K562 (cell line): ENCODE measurements around the gene CCL19. TPM values are rescaled to one million over a fixed set of nuclear protein-coding genes. Genes with fewer than 3 reads are reported as not detected.

Experiments
- ATAC-seq: fragments of 200-7000 bp; cut with Tn5 transposase; 3 replicates; pipeline ENCODE4 v1.9.1; 2020; ENCODE audit warnings: moderate library complexity
- BruUV-seq: library from RNA; stranded (reverse); fragments of 400-500 nt; replicated peaks from 2 replicates; lab custom pipeline; 2021; lab: Mats Ljungman, UMichigan
- CTCF ChIA-PET: fragments of 300-600 bp; formaldehyde crosslinking; extraction: SDS; loops from one replicate; lab custom pipeline; 2021; ENCODE audit warnings: low intra/inter-chr PET ratio; lab: Yijun Ruan, JAX
- POLR2A ChIA-PET: fragments of 300-600, 350-650 bp; sonication (Branson Sonifier 250); formaldehyde crosslinking; extraction: SDS; loops from one replicate; lab custom pipeline; 2021; ENCODE audit warnings: antibody characterized with exemption, inconsistent platforms; lab: Yijun Ruan, JAX
- DNase-seq, 4 experiments: peaks; one replicate each; pipeline versions ENCODE4 v3.0.0 to v3.0.0-alpha.2; 2011 to 2018; ENCODE audit warnings: low spot score in 3 of 4, mixed read lengths in 3 of 4; ENCODE audit errors: extremely low read depth in 1 of 4
- FAIRE-seq: peaks from 2 replicates; lab custom pipeline; 2011; peaks lifted over from hg19 to GRCh38; lab: Jason Lieb, UNC
- H2AFZ ChIP-seq: 2 replicates; pipeline ENCODE4 v1.6.0; 2011; ENCODE audit warnings: low read depth, low read length, control low read depth, inconsistent platforms
- H3K27ac ChIP-seq: fragments of 200-600 bp; 3 replicates; pipeline ENCODE4 v1.8.0; 2011; ENCODE audit warnings: low read depth, mild to moderate bottlenecking, control low read depth, inconsistent platforms, low read length, moderate library complexity, mixed read lengths; ENCODE audit errors: extremely low read depth
- H3K27me3 ChIP-seq, 2 experiments: fragments of 300-600 bp in 1 of 2; 2 replicates in 1 of 2; 3 replicates in 1 of 2; pipeline versions ENCODE4 v1.6.0 to v1.8.0; 2011; ENCODE audit warnings: inconsistent platforms in 2 of 2, low read length in 2 of 2, mild to moderate bottlenecking in 1 of 2, mixed read lengths in 1 of 2, moderate library complexity in 1 of 2; ENCODE audit not compliant: control insufficient read depth in 2 of 2, insufficient read depth in 2 of 2
- H3K36me3 ChIP-seq: fragments of 300-600 bp; 3 replicates; pipeline ENCODE4 v1.8.0; 2011; ENCODE audit warnings: mild to moderate bottlenecking, low read length, inconsistent platforms; ENCODE audit not compliant: control insufficient read depth, insufficient read depth
- H3K4me1 ChIP-seq, 2 experiments: fragments of 200-600 bp in 1 of 2; replicated peaks in 1 of 2; 2 replicates in 1 of 2; 3 replicates in 1 of 2; pipeline versions ENCODE4 v1.5.1 to v1.8.0; 2011; ENCODE audit warnings: inconsistent platforms in 2 of 2, low read length in 2 of 2, mild to moderate bottlenecking in 1 of 2, mixed read lengths in 1 of 2, moderate library complexity in 1 of 2; ENCODE audit not compliant: control insufficient read depth in 2 of 2, insufficient read depth in 2 of 2
- H3K4me2 ChIP-seq: 2 replicates; pipeline ENCODE4 v1.6.1; 2011; ENCODE audit warnings: low read length, control low read depth, inconsistent platforms, mixed read lengths; ENCODE audit not compliant: insufficient read depth
- H3K4me3 ChIP-seq: fragments of 200-600 bp; sonication (generic), shearing (Covaris generic); 2 replicates; pipeline ENCODE4 v1.5.1; 2016; ENCODE audit warnings: control low read depth, inconsistent platforms
- H3K79me2 ChIP-seq: fragments of 200-600 bp; 3 replicates; pipeline ENCODE4 v1.8.0; 2011; ENCODE audit warnings: low read length, inconsistent platforms; ENCODE audit not compliant: control insufficient read depth, insufficient read depth
- H3K9ac ChIP-seq, 2 experiments: 2 replicates each; pipeline versions ENCODE4 v1.6.0 to v1.6.1; 2011; ENCODE audit warnings: low read depth in 2 of 2, low read length in 2 of 2, control low read depth in 1 of 2, inconsistent platforms in 1 of 2, mild to moderate bottlenecking in 1 of 2, mixed read lengths in 1 of 2; ENCODE audit not compliant: insufficient read depth in 1 of 2
- H3K9me1 ChIP-seq: one replicate; pipeline ENCODE4 v1.6.0; 2011; ENCODE audit warnings: inconsistent platforms, mild to moderate bottlenecking, low read length, moderate library complexity; ENCODE audit not compliant: control insufficient read depth, insufficient read depth
- H3K9me3 ChIP-seq: replicated peaks from 2 replicates; pipeline ENCODE4 v1.5.1; 2011; ENCODE audit warnings: low read depth, low read length, inconsistent platforms; ENCODE audit not compliant: control insufficient read depth, insufficient read depth
- H4K20me1 ChIP-seq: replicated peaks from 2 replicates; pipeline ENCODE4 v1.6.1; 2011; ENCODE audit warnings: low read length, inconsistent platforms, mixed read lengths; ENCODE audit not compliant: control insufficient read depth, insufficient read depth
- MAFK ChIP-seq: IDR thresholded peaks from 2 replicates; pipeline ENCODE4 v1.6.1; 2011; ENCODE audit warnings: low read length, improper control_type of control experiment
- MLLT1 ChIP-seq, 2 experiments: fragments of 450-650 bp; IDR thresholded peaks; 2 replicates each; pipeline ENCODE4 v1.6.1; 2016
- NR3C1 ChIP-seq: sonication (generic); formaldehyde crosslinking; IDR thresholded peaks from 2 replicates; pipeline ENCODE4 v1.8.1; 2022; ENCODE audit warnings: missing genetic modification reagents
- ZNF197 ChIP-seq: fragments of 200-800 bp; sonication (Bioruptor generic); IDR thresholded peaks from 2 replicates; pipeline ENCODE4 v1.6.1; 2016; ENCODE audit warnings: low read depth, missing genetic modification characterization, missing compliant biosample characterization
- ZNF3 ChIP-seq: fragments of 250-450 bp; sonication (Bioruptor Pico); IDR thresholded peaks from 2 replicates; pipeline ENCODE4 v1.5.0; 2021; ENCODE audit warnings: mild to moderate bottlenecking, moderate library complexity
- ZNF398 ChIP-seq: fragments of 250-450 bp; sonication (Bioruptor Pico); IDR thresholded peaks from 2 replicates; pipeline ENCODE4 v1.8.0; 2021; ENCODE audit warnings: moderate library complexity, mild to moderate bottlenecking, inconsistent platforms
- ZNF778 ChIP-seq: fragments of 450-650 bp; formaldehyde crosslinking; IDR thresholded peaks from 2 replicates; pipeline ENCODE4 v1.4.0; 2020; ENCODE audit warnings: mild to moderate bottlenecking, moderate library complexity
- WGBS: fragments of 100-300 bp; shearing (Covaris generic); methylation state at CpG from one replicate; pipeline ENCODE4 v1.1.6; 2016; ENCODE audit warnings: low coverage, mixed read lengths; ENCODE audit not compliant: insufficient coverage; ENCODE audit errors: missing lambda C conversion rate; 5-methylcytosine and 5-hydroxymethylcytosine counted together
- in situ Hi-C: fragments of 300-500 bp; cut with MboI; formaldehyde crosslinking; loops from 4 replicates; pipeline ENCODE4 v1.15.0; 2018; ENCODE audit warnings: inconsistent platforms, mixed read lengths
- intact Hi-C: fragments of 100-400 bp; cut with micrococcal nuclease; formaldehyde crosslinking; loops from 2 replicates; pipeline ENCODE4 v1.14.2; 2022
- polyA plus RNA-seq, 8 experiments: library from polyadenylated mRNA; depleted of rRNA in 4 of 8; stranded (reverse) in 5 of 8; unstranded in 3 of 8; fragments of >200 nt; fragmentation: Nextera tagmentation in 2 of 8; fragmentation: Illumina TruSeq in 1 of 8; extraction: Ambion mirVana in 2 of 8; extraction: Trizol in 1 of 8; gene quantifications; 2 replicates each; pipeline versions ENCODE4 v1.2.1 to v1.2.3, GENCODE V29; 2011 to 2014; ENCODE audit warnings: inconsistent platforms in 1 of 8, missing spikeins in 1 of 8
- total RNA-seq, 7 experiments: library from RNA; depleted of rRNA in 6 of 7; stranded (reverse); fragments of >200 nt in 6 of 7; fragmentation: Illumina TruSeq in 2 of 7; extraction: Trizol in 2 of 7; gene quantifications; 2 replicates each; pipeline versions ENCODE4 v1.2.1 to v1.2.3, GENCODE V29; 2011 to 2021; ENCODE audit warnings: low replicate concordance in 1 of 7

The CCL19 gene
- total and polyA plus RNA-seq, 9 of the 15 experiments (the other 6 are each of a cell fraction or from before 2014, with no cell fraction given) = not detected

GRCh38 chr9:34689512-34689911 lies 1.6 kb downstream of the CCL19 start:
- no peak overlapping the region for H3K27ac ChIP-seq
- no peak for DNase-seq
- BruUV-seq = no TSS peak
- TF ChIP-seq ZNF778 (CRISPR knock-in tag) (no peak), NR3C1 (CRISPR knock-in tag) (no peak), MLLT1 (IDR thresholded peaks at IDR 0.05) (no peak), ZNF3 (no peak), ZNF398 (no peak), ZNF197 (CRISPR knock-in tag) (no peak), MAFK (no peak)
- TF ChIP-seq, all 486 proteins: peak for 0
- no peak overlapping the region for H3K4me3 ChIP-seq
- no peaks in the 10 kb centered on the region for H3K4me1 ChIP-seq
- H3K4me2 ChIP-seq = no peak overlapping the region
- no peak overlapping the region for H2AFZ ChIP-seq
- in situ Hi-C loops = no loop called here
- no peaks in the 10 kb centered on the region for H3K79me2 ChIP-seq
- ChIA-PET CTCF (no interaction called here), POLR2A (no interaction called here)
- no peaks in the 10 kb centered on the region for H3K9me3 ChIP-seq
- no peaks in the 10 kb centered on the region for H3K27me3 ChIP-seq
- H3K9ac ChIP-seq = no peak overlapping the region
- ATAC-seq = no peak
- no peaks in the 10 kb centered on the region for H3K36me3 ChIP-seq
- peaks cover 3% of the 10 kb centered on the region; the same call in 1 of the 2 replicates for H4K20me1 ChIP-seq
- no peak for FAIRE-seq
- WGBS = 5% methylated on average over 8 of the region's 8 CpGs
- intact Hi-C loops = no loop called here
- no peaks in the 10 kb centered on the region for H3K9me1 ChIP-seq
